K562 (cell line): Measurements from ENCODE around the gene TGFB2. TPM values are rescaled to one million over a fixed set of nuclear protein-coding genes. Genes with fewer than 3 reads are reported as not detected.

Source experiments
- ATAC-seq: fragments of 200-7000 bp; cut with Tn5 transposase; 3 replicates; pipeline ENCODE4 v1.9.1; 2020; ENCODE audit warnings: moderate library complexity
- BruUV-seq: library from RNA; stranded (reverse); fragments of 400-500 nt; replicated peaks from 2 replicates; lab custom pipeline; 2021; lab: Mats Ljungman, UMichigan
- CTCF ChIA-PET: fragments of 300-600 bp; formaldehyde crosslinking; extraction: SDS; loops from one replicate; lab custom pipeline; 2021; ENCODE audit warnings: low intra/inter-chr PET ratio; lab: Yijun Ruan, JAX
- POLR2A ChIA-PET: fragments of 300-600, 350-650 bp; sonication (Branson Sonifier 250); formaldehyde crosslinking; extraction: SDS; loops from one replicate; lab custom pipeline; 2021; ENCODE audit warnings: antibody characterized with exemption, inconsistent platforms; lab: Yijun Ruan, JAX
- DNase-seq, 4 experiments: peaks; one replicate each; pipeline versions ENCODE4 v3.0.0 to v3.0.0-alpha.2; 2011 to 2018; ENCODE audit warnings: low spot score in 3 of 4, mixed read lengths in 3 of 4; ENCODE audit errors: extremely low read depth in 1 of 4
- FAIRE-seq: peaks from 2 replicates; lab custom pipeline; 2011; peaks lifted over from hg19 to GRCh38; lab: Jason Lieb, UNC
- H2AFZ ChIP-seq: 2 replicates; pipeline ENCODE4 v1.6.0; 2011; ENCODE audit warnings: low read depth, low read length, control low read depth, inconsistent platforms
- H3K27ac ChIP-seq: fragments of 200-600 bp; 3 replicates; pipeline ENCODE4 v1.8.0; 2011; ENCODE audit warnings: low read depth, mild to moderate bottlenecking, control low read depth, inconsistent platforms, low read length, moderate library complexity, mixed read lengths; ENCODE audit errors: extremely low read depth
- H3K27me3 ChIP-seq, 2 experiments: fragments of 300-600 bp in 1 of 2; 2 replicates in 1 of 2; 3 replicates in 1 of 2; pipeline versions ENCODE4 v1.6.0 to v1.8.0; 2011; ENCODE audit warnings: inconsistent platforms in 2 of 2, low read length in 2 of 2, mild to moderate bottlenecking in 1 of 2, mixed read lengths in 1 of 2, moderate library complexity in 1 of 2; ENCODE audit not compliant: control insufficient read depth in 2 of 2, insufficient read depth in 2 of 2
- H3K36me3 ChIP-seq: fragments of 300-600 bp; 3 replicates; pipeline ENCODE4 v1.8.0; 2011; ENCODE audit warnings: mild to moderate bottlenecking, low read length, inconsistent platforms; ENCODE audit not compliant: control insufficient read depth, insufficient read depth
- H3K4me1 ChIP-seq, 2 experiments: fragments of 200-600 bp in 1 of 2; replicated peaks in 1 of 2; 2 replicates in 1 of 2; 3 replicates in 1 of 2; pipeline versions ENCODE4 v1.5.1 to v1.8.0; 2011; ENCODE audit warnings: inconsistent platforms in 2 of 2, low read length in 2 of 2, mild to moderate bottlenecking in 1 of 2, mixed read lengths in 1 of 2, moderate library complexity in 1 of 2; ENCODE audit not compliant: control insufficient read depth in 2 of 2, insufficient read depth in 2 of 2
- H3K4me2 ChIP-seq: 2 replicates; pipeline ENCODE4 v1.6.1; 2011; ENCODE audit warnings: low read length, control low read depth, inconsistent platforms, mixed read lengths; ENCODE audit not compliant: insufficient read depth
- H3K4me3 ChIP-seq: fragments of 200-600 bp; sonication (generic), shearing (Covaris generic); 2 replicates; pipeline ENCODE4 v1.5.1; 2016; ENCODE audit warnings: control low read depth, inconsistent platforms
- H3K79me2 ChIP-seq: fragments of 200-600 bp; 3 replicates; pipeline ENCODE4 v1.8.0; 2011; ENCODE audit warnings: low read length, inconsistent platforms; ENCODE audit not compliant: control insufficient read depth, insufficient read depth
- H3K9ac ChIP-seq, 2 experiments: 2 replicates each; pipeline versions ENCODE4 v1.6.0 to v1.6.1; 2011; ENCODE audit warnings: low read depth in 2 of 2, low read length in 2 of 2, control low read depth in 1 of 2, inconsistent platforms in 1 of 2, mild to moderate bottlenecking in 1 of 2, mixed read lengths in 1 of 2; ENCODE audit not compliant: insufficient read depth in 1 of 2
- H3K9me1 ChIP-seq: one replicate; pipeline ENCODE4 v1.6.0; 2011; ENCODE audit warnings: inconsistent platforms, mild to moderate bottlenecking, low read length, moderate library complexity; ENCODE audit not compliant: control insufficient read depth, insufficient read depth
- H3K9me3 ChIP-seq: replicated peaks from 2 replicates; pipeline ENCODE4 v1.5.1; 2011; ENCODE audit warnings: low read depth, low read length, inconsistent platforms; ENCODE audit not compliant: control insufficient read depth, insufficient read depth
- H4K20me1 ChIP-seq: replicated peaks from 2 replicates; pipeline ENCODE4 v1.6.1; 2011; ENCODE audit warnings: low read length, inconsistent platforms, mixed read lengths; ENCODE audit not compliant: control insufficient read depth, insufficient read depth
- BHLHE40 ChIP-seq: IDR thresholded peaks from 2 replicates; pipeline ENCODE4 v1.6.1; 2011; ENCODE audit warnings: low read length, improper control_type of control experiment
- CXXC5 ChIP-seq: fragments of 250-450 bp; sonication (Bioruptor Pico); IDR thresholded peaks from 2 replicates; pipeline ENCODE4 v1.8.0; 2022; ENCODE audit warnings: inconsistent platforms, mild to moderate bottlenecking, moderate library complexity
- GTF2A2 ChIP-seq: IDR thresholded peaks from 2 replicates; pipeline ENCODE4 v1.6.1; 2016; ENCODE audit warnings: mild to moderate bottlenecking, missing genetic modification characterization, missing compliant biosample characterization
- KLF13 ChIP-seq: fragments of 450-650 bp; IDR thresholded peaks from 2 replicates; pipeline ENCODE4 v1.6.1; 2016; ENCODE audit warnings: missing genetic modification characterization, low read depth, mild to moderate bottlenecking, missing compliant biosample characterization, moderate library complexity, borderline replicate concordance
- NR1H2 ChIP-seq: sonication (generic); formaldehyde crosslinking; IDR thresholded peaks from 2 replicates; pipeline ENCODE4 v1.4.0; 2020; ENCODE audit warnings: mild to moderate bottlenecking, missing genetic modification reagents
- PTRF ChIP-seq: fragments of 450-650 bp; IDR thresholded peaks from 2 replicates; pipeline ENCODE4 v1.6.1; 2016; ENCODE audit warnings: mild to moderate bottlenecking, missing genetic modification characterization, missing compliant biosample characterization
- PYGO2 ChIP-seq: fragments of 450-650 bp; IDR thresholded peaks from 2 replicates; pipeline ENCODE4 v1.6.1; 2016; ENCODE audit warnings: mild to moderate bottlenecking, missing genetic modification characterization, moderate library complexity, missing compliant biosample characterization
- SMARCA4 ChIP-seq: fragments of 450-650 bp; IDR thresholded peaks from 2 replicates; pipeline ENCODE4 v1.6.1; 2016
- SNIP1 ChIP-seq: fragments of 450-650 bp; IDR thresholded peaks from 2 replicates; pipeline ENCODE4 v1.7.1; 2017; ENCODE audit warnings: low read depth, mild to moderate bottlenecking
- THRAP3 ChIP-seq: fragments of 450-650 bp; IDR thresholded peaks from 2 replicates; pipeline ENCODE4 v1.6.1; 2016; ENCODE audit warnings: mild to moderate bottlenecking, inconsistent platforms, borderline replicate concordance
- ZNF778 ChIP-seq: fragments of 450-650 bp; formaldehyde crosslinking; IDR thresholded peaks from 2 replicates; pipeline ENCODE4 v1.4.0; 2020; ENCODE audit warnings: mild to moderate bottlenecking, moderate library complexity
- WGBS: fragments of 100-300 bp; shearing (Covaris generic); methylation state at CpG from one replicate; pipeline ENCODE4 v1.1.6; 2016; ENCODE audit warnings: low coverage, mixed read lengths; ENCODE audit not compliant: insufficient coverage; ENCODE audit errors: missing lambda C conversion rate; 5-methylcytosine and 5-hydroxymethylcytosine counted together
- in situ Hi-C: fragments of 300-500 bp; cut with MboI; formaldehyde crosslinking; loops from 4 replicates; pipeline ENCODE4 v1.15.0; 2018; ENCODE audit warnings: inconsistent platforms, mixed read lengths
- intact Hi-C: fragments of 100-400 bp; cut with micrococcal nuclease; formaldehyde crosslinking; loops from 2 replicates; pipeline ENCODE4 v1.14.2; 2022
- polyA plus RNA-seq, 8 experiments: library from polyadenylated mRNA; depleted of rRNA in 4 of 8; stranded (reverse) in 5 of 8; unstranded in 3 of 8; fragments of >200 nt; fragmentation: Nextera tagmentation in 2 of 8; fragmentation: Illumina TruSeq in 1 of 8; extraction: Ambion mirVana in 2 of 8; extraction: Trizol in 1 of 8; gene quantifications; 2 replicates each; pipeline versions ENCODE4 v1.2.1 to v1.2.3, GENCODE V29; 2011 to 2014; ENCODE audit warnings: inconsistent platforms in 1 of 8, missing spikeins in 1 of 8
- total RNA-seq, 7 experiments: library from RNA; depleted of rRNA in 6 of 7; stranded (reverse); fragments of >200 nt in 6 of 7; fragmentation: Illumina TruSeq in 2 of 7; extraction: Trizol in 2 of 7; gene quantifications; 2 replicates each; pipeline versions ENCODE4 v1.2.1 to v1.2.3, GENCODE V29; 2011 to 2021; ENCODE audit warnings: low replicate concordance in 1 of 7
- TF ChIP-seq, protein P1 (sequence below): fragments of 450-650 bp; formaldehyde crosslinking; IDR thresholded peaks from 2 replicates; pipeline ENCODE4 v1.4.0; 2020; ENCODE audit warnings: mild to moderate bottlenecking, moderate library complexity
- TF ChIP-seq, protein P2 (sequence below): fragments of 450-650 bp; IDR thresholded peaks from 2 replicates; pipeline ENCODE4 v1.6.1; 2016; ENCODE audit warnings: mild to moderate bottlenecking
- TF ChIP-seq, protein P3 (sequence below): fragments of 450-650 bp; IDR thresholded peaks from one replicate; pipeline ENCODE4 v1.6.1; 2018; ENCODE audit warnings: mild to moderate bottlenecking, moderate library complexity; ENCODE audit not compliant: partially characterized antibody

Gene TGFB2
- total and polyA plus RNA-seq, 9 of the 15 experiments (the other 6 are each of a cell fraction or from before 2014, with no cell fraction given), result 0.03 to 0.41 (median 0.11) TPM; not detected in 3

DNA sequence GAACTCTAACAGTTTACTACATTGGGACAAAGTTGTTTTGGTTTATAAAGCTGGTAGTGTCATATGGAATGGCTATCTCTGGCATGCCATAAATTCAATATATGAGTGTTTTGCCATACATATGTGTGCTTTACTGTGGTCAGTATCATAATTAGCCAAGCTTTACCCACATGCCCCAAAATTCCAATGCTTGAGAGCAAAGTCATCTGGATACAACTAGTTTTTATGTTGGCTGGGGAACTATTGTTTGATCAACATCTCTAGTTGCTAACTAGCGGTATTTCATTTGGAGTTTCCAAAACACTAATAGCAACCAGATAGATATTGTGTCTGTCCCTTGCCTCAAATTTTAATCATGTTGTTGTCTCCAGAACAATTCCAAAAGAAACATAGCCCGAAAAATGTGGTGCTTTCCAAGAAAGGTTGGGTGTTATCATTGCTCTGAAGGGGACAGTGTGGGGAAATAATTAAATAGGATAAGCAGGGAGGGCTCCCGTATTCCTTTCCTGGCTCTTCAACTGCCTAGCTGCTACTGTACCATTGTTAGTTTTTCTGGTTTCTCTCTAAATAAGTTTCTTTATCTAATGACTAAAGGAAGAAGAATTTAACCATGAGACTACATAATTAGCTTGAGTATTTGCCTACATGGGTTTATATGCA is 136.1 kb downstream of the TGFB2 start:
- Histone ChIP-seq H3K36me3 (no peaks in the 10 kb centered on the region), H3K79me2 (no peaks in the 10 kb centered on the region), H3K9me1 (no peaks in the 10 kb centered on the region), H3K27me3 (no peaks in the 10 kb centered on the region), H3K4me2 (no peak overlapping the region), H3K4me1 (no peaks in the 10 kb centered on the region), H3K9me3 (no peaks in the 10 kb centered on the region), H3K9ac (no peak overlapping the region), H4K20me1 (no peaks in the 10 kb centered on the region), H2AFZ (no peak overlapping the region), H3K4me3 (no peak overlapping the region), H3K27ac (no peak overlapping the region)
- FAIRE-seq, result no peak
- ChIA-PET POLR2A (no interaction called here), CTCF (no interaction called here)
- no TSS peak for BruUV-seq
- DNase-seq, result no peak
- no peak for ATAC-seq
- WGBS, result 0% methylated on average over 3 of the region's 3 CpGs
- in situ Hi-C loops, result no loop called here
- intact Hi-C loops, result no loop called here
- TF ChIP-seq KLF13 (tag) (no peak), GTF2A2 (no peak), BHLHE40 (no peak), CXXC5 (CRISPR knock-in tag) (no peak), SNIP1 (no peak), THRAP3 (no peak), SMARCA4 (no peak), NR1H2 (CRISPR knock-in tag) (no peak), PYGO2 (tag) (no peak), PTRF (no peak), ZNF778 (CRISPR knock-in tag) (no peak)
- TF ChIP-seq, protein P1, sequence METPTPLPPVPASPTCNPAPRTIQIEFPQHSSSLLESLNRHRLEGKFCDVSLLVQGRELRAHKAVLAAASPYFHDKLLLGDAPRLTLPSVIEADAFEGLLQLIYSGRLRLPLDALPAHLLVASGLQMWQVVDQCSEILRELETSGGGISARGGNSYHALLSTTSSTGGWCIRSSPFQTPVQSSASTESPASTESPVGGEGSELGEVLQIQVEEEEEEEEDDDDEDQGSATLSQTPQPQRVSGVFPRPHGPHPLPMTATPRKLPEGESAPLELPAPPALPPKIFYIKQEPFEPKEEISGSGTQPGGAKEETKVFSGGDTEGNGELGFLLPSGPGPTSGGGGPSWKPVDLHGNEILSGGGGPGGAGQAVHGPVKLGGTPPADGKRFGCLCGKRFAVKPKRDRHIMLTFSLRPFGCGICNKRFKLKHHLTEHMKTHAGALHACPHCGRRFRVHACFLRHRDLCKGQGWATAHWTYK, result no peak
- TF ChIP-seq, protein P2, sequence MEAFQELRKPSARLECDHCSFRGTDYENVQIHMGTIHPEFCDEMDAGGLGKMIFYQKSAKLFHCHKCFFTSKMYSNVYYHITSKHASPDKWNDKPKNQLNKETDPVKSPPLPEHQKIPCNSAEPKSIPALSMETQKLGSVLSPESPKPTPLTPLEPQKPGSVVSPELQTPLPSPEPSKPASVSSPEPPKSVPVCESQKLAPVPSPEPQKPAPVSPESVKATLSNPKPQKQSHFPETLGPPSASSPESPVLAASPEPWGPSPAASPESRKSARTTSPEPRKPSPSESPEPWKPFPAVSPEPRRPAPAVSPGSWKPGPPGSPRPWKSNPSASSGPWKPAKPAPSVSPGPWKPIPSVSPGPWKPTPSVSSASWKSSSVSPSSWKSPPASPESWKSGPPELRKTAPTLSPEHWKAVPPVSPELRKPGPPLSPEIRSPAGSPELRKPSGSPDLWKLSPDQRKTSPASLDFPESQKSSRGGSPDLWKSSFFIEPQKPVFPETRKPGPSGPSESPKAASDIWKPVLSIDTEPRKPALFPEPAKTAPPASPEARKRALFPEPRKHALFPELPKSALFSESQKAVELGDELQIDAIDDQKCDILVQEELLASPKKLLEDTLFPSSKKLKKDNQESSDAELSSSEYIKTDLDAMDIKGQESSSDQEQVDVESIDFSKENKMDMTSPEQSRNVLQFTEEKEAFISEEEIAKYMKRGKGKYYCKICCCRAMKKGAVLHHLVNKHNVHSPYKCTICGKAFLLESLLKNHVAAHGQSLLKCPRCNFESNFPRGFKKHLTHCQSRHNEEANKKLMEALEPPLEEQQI, result no peak
- TF ChIP-seq, protein P3, sequence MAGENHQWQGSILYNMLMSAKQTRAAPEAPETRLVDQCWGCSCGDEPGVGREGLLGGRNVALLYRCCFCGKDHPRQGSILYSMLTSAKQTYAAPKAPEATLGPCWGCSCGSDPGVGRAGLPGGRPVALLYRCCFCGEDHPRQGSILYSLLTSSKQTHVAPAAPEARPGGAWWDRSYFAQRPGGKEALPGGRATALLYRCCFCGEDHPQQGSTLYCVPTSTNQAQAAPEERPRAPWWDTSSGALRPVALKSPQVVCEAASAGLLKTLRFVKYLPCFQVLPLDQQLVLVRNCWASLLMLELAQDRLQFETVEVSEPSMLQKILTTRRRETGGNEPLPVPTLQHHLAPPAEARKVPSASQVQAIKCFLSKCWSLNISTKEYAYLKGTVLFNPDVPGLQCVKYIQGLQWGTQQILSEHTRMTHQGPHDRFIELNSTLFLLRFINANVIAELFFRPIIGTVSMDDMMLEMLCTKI, result no peak
